GM12801 (cell line): ENCODE data around the gene TUNAR.

ENCODE experiments used
- CTCF ChIP-seq: IDR thresholded peaks from one replicate; pipeline ENCODE4 v1.5.1; 2011; ENCODE audit warnings: control low read depth; ENCODE audit not compliant: insufficient read length; ENCODE audit errors: extremely low read depth

Gene TUNAR

GRCh38 chr14:95901054-95901453 is 24.4 kb downstream of the TUNAR start:
- no peak for TF ChIP-seq CTCF

GRCh38 chr14:95902273-95902826 is 25.7 kb downstream of the TUNAR start:
- no peak for TF ChIP-seq CTCF

- no peak for TF ChIP-seq CTCF
Observed at GRCh38 chr14:95903165-95903564, 26.5 kb downstream of the TUNAR start.

GRCh38 chr14:95903616-95904107 is 27.0 kb downstream of the TUNAR start:
- no peak for TF ChIP-seq CTCF

GRCh38 chr14:95906591-95906990 is 30.0 kb downstream of the TUNAR start:
- TF ChIP-seq CTCF: no peak

- TF ChIP-seq CTCF: no peak
Observed at GRCh38 chr14:95910628-95911027, 34.0 kb downstream of the TUNAR start.

GRCh38 chr14:95911456-95911855 is 34.8 kb downstream of the TUNAR start:
- no peak for TF ChIP-seq CTCF
